ENCODE results near the gene XRCC1. TPM values are rescaled to one million over a fixed set of nuclear protein-coding genes. Genes with fewer than 3 reads are reported as not detected.

XRCC1 gene
- total and polyA plus RNA-seq, 11 donors, result 11.2 to 21.3 (median 16.6) TPM

GRCh38 chr19:43596842-43597461, 21.6 kb upstream of the XRCC1 start:
- no peaks in the 10 kb centered on the region for H3K9me3 ChIP-seq
- intact Hi-C loops (cut with DNase I), result loop anchor here in 7 of 10 donors (1.0 to 10.0 kb wide), 10 partner anchors 22 to 71 kb away; partner anchors contain the start of genes PINLYP (in 6 of the 7), XRCC1 (in 6 of the 7), ZNF575 (in 4 of the 7) and ZNF428 (in 1 of the 7)
- no peaks in the 10 kb centered on the region for H3K27me3 ChIP-seq
- H3K4me1 ChIP-seq, result peaks cover 8 to 46% (median 35%) of the 10 kb centered on the region in 12 donors
- H3K36me3 ChIP-seq, result peaks cover 0 to 61% (median 52%) of the 10 kb centered on the region in 9 donors
- 11 to 26% (median 25%) methylated on average over 5 to 7 of the region's 7 CpGs for WGBS, 4 donors
- H3K27ac ChIP-seq, result peak overlapping the region in 11 of 12 donors; percentile 93 to 100 (median 97)
- TF ChIP-seq CTCF (IDR thresholded peaks at IDR 0.05), result no peak
- TF ChIP-seq POLR2A (IDR thresholded peaks at IDR 0.05), result no peak
- ATAC-seq, result no peak
- DNase-seq, result no peak
- peak overlapping the region; percentile 47 to 90 (median 74) for H3K4me3 ChIP-seq

GRCh38 chr19:43595999-43596841, 20.9 kb upstream of the XRCC1 start, which contains the start of the genes IRGQ and ZNF576:
IRGQ (minus strand) TSS chr19:43596134; CDS start chr19:43595338, 796 bp downstream.
ZNF576 (plus strand) TSS chr19:43596595; CDS start chr19:43597109, 514 bp downstream.
- Histone ChIP-seq H3K27me3 (no peaks in the 10 kb centered on the region), H3K36me3 (peaks cover 0 to 61% (median 54%) of the 10 kb centered on the region in 9 donors), H3K4me1 (peaks cover 8 to 41% (median 32%) of the 10 kb centered on the region in 12 donors), H3K27ac (peak within 1 kb of the TSS; percentile 93 to 100 (median 96)), H3K4me3 (peak within 1 kb of the TSS; percentile 47 to 90 (median 75)), H3K9me3 (no peaks in the 10 kb centered on the region)
- peak; percentile 93 to 96 (median 95) for ATAC-seq
- 0 to 1% (median 0%) methylated on average over 38 to 60 of the region's 60 CpGs for WGBS, 4 donors
- TF ChIP-seq CTCF (IDR thresholded peaks at IDR 0.05) (no peak), POLR2A (IDR thresholded peaks at IDR 0.05) (peak in 1 of 2 donors; percentile 75)
- intact Hi-C loops (cut with DNase I), result loop anchor here in 8 of 10 donors (1.0 to 10.0 kb wide), 12 partner anchors 15 to 72 kb away; partner anchors contain the start of genes PINLYP (in 6 of the 8), XRCC1 (in 6 of the 8), ZNF575 (in 4 of the 8) and ZNF428 (in 1 of the 8)
- peak; percentile 100 for DNase-seq

GRCh38 chr19:43595605-43595998, 20.3 kb upstream of the XRCC1 start:
- Histone ChIP-seq H3K27me3 (no peaks in the 10 kb centered on the region), H3K27ac (peak overlapping the region in 11 of 12 donors; percentile 74 to 99 (median 92)), H3K9me3 (no peaks in the 10 kb centered on the region), H3K4me1 (peaks cover 8 to 41% (median 32%) of the 10 kb centered on the region in 12 donors), H3K36me3 (peaks cover 0 to 61% (median 54%) of the 10 kb centered on the region in 9 donors), H3K4me3 (peak overlapping the region; percentile 45 to 90 (median 74))
- ATAC-seq, result peak; percentile 0 to 32 (median 10)
- intact Hi-C loops (cut with DNase I), result loop anchor here in 4 of 10 donors (2.0 to 10.0 kb wide), 5 partner anchors 15 to 63 kb away; partner anchors contain the start of gene ZNF575 (in 2 of the 4)
- DNase-seq, result no peak
- 1 to 5% (median 2%) methylated on average over 14 to 18 of the region's 18 CpGs for WGBS, 4 donors
- TF ChIP-seq POLR2A (IDR thresholded peaks at IDR 0.05) (no peak), CTCF (IDR thresholded peaks at IDR 0.05) (no peak)

Measured in heart left ventricle (tissue), 16 donors.